ENCODE data around the gene AKR1B1.

AKR1B1 gene

DNA sequence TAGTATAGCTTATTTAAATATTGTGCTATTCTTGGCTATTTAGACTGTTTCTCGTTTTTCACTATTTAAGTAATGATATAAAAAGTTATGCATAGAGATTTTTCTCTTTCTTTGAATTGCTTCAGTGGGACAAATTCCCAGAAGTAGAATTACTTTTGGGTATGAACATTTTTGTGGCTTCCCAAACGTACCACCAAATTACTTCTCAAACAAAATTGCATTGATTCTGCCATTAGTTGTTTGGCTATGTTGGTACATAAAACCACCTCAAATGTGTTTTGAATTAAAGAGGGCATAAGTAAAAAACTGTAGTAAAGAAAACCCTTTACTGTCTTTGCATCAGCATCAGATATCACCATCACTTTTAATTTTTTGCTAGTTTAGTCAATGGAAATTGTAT lies 31.0 kb downstream of the AKR1B1 start:
- DNase-seq, result no peak
- H3K4me1 ChIP-seq (ENCODE audit: control insufficient read depth, insufficient read depth, low read length, poor library complexity, severe bottlenecking), result peaks cover 6% of the 10 kb centered on the region
- no peaks in the 10 kb centered on the region for H3K36me3 ChIP-seq (ENCODE audit: control insufficient read depth, insufficient read depth, low read length)
- no peaks in the 10 kb centered on the region for H3K27me3 ChIP-seq (replicated peaks; ENCODE audit: control insufficient read depth, insufficient read depth, low read length, poor library complexity, severe bottlenecking)
- H3K27ac ChIP-seq (ENCODE audit: insufficient read depth, low read length, poor library complexity, severe bottlenecking), result no peak overlapping the region
- no peaks in the 10 kb centered on the region for H3K9me3 ChIP-seq (ENCODE audit: control insufficient read depth, low read length)
- no peak overlapping the region for H3K4me3 ChIP-seq (ENCODE audit: insufficient read depth, low read depth, low read length, poor library complexity, severe bottlenecking)

DNA sequence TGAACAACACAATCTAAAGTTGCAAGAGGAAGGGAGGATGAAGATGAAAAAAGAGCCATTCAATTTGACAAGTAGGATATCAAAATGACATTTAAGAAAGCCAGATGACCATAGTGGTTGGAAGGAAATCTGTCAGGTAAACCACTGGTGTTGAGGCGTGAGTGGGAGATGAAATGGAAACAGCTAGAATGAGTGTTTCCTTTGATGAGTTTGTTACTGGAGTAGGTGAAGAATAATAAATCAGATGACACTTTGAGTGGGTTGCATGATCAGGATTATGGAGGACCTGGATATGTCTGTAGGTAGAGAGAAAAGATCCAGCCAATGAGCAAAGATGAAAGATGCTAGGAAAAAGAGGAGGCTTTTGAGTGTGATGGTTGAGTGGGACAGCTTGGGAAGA lies 33.1 kb downstream of the AKR1B1 start:
- H3K27ac ChIP-seq (ENCODE audit: insufficient read depth, low read length, poor library complexity, severe bottlenecking), result no peak overlapping the region
- H3K27me3 ChIP-seq (replicated peaks; ENCODE audit: control insufficient read depth, insufficient read depth, low read length, poor library complexity, severe bottlenecking), result no peaks in the 10 kb centered on the region
- no peak overlapping the region for H3K4me3 ChIP-seq (ENCODE audit: insufficient read depth, low read depth, low read length, poor library complexity, severe bottlenecking)
- DNase-seq, result no peak
- no peaks in the 10 kb centered on the region for H3K9me3 ChIP-seq (ENCODE audit: control insufficient read depth, low read length)
- H3K4me1 ChIP-seq (ENCODE audit: control insufficient read depth, insufficient read depth, low read length, poor library complexity, severe bottlenecking), result no peaks in the 10 kb centered on the region
- no peaks in the 10 kb centered on the region for H3K36me3 ChIP-seq (ENCODE audit: control insufficient read depth, insufficient read depth, low read length)

DNA sequence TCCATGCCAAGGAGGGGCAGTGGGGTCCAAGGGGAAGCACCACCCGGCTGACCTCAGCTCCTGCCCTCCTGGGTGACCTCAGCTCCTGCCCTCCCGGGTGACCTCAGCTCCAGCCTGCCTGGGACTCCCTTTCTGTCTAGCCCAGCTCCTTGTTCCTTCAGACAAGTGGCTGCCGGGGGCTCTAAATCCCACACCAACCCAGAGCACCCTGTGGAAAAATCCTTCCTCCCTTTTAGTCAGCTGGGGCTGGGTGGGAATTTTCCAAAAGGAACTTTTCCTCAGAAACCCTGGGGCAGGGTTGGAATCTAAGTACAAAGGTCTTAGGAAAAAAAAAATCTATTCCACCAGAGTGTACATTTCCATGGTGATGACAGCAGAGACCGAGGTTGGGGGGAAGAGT lies 36.3 kb downstream of the AKR1B1 start:
- no peaks in the 10 kb centered on the region for H3K4me1 ChIP-seq (ENCODE audit: control insufficient read depth, insufficient read depth, low read length, poor library complexity, severe bottlenecking)
- no peaks in the 10 kb centered on the region for H3K36me3 ChIP-seq (ENCODE audit: control insufficient read depth, insufficient read depth, low read length)
- no peak overlapping the region for H3K27ac ChIP-seq (ENCODE audit: insufficient read depth, low read length, poor library complexity, severe bottlenecking)
- DNase-seq, result no peak
- H3K9me3 ChIP-seq (ENCODE audit: control insufficient read depth, low read length), result no peaks in the 10 kb centered on the region
- H3K4me3 ChIP-seq (ENCODE audit: insufficient read depth, low read depth, low read length, poor library complexity, severe bottlenecking), result no peak overlapping the region
- H3K27me3 ChIP-seq (replicated peaks; ENCODE audit: control insufficient read depth, insufficient read depth, low read length, poor library complexity, severe bottlenecking), result no peaks in the 10 kb centered on the region

- Histone ChIP-seq H3K9me3 (ENCODE audit: control insufficient read depth, low read length) (no peaks in the 10 kb centered on the region), H3K36me3 (ENCODE audit: control insufficient read depth, insufficient read depth, low read length) (no peaks in the 10 kb centered on the region), H3K4me3 (ENCODE audit: insufficient read depth, low read depth, low read length, poor library complexity, severe bottlenecking) (no peak overlapping the region), H3K4me1 (ENCODE audit: control insufficient read depth, insufficient read depth, low read length, poor library complexity, severe bottlenecking) (no peaks in the 10 kb centered on the region), H3K27me3 (replicated peaks; ENCODE audit: control insufficient read depth, insufficient read depth, low read length, poor library complexity, severe bottlenecking) (no peaks in the 10 kb centered on the region), H3K27ac (ENCODE audit: insufficient read depth, low read length, poor library complexity, severe bottlenecking) (no peak overlapping the region)
- no peak for DNase-seq
These were observed 36.9 kb downstream of the AKR1B1 start for GRCh38 chr7:134422008-134422407.

DNA sequence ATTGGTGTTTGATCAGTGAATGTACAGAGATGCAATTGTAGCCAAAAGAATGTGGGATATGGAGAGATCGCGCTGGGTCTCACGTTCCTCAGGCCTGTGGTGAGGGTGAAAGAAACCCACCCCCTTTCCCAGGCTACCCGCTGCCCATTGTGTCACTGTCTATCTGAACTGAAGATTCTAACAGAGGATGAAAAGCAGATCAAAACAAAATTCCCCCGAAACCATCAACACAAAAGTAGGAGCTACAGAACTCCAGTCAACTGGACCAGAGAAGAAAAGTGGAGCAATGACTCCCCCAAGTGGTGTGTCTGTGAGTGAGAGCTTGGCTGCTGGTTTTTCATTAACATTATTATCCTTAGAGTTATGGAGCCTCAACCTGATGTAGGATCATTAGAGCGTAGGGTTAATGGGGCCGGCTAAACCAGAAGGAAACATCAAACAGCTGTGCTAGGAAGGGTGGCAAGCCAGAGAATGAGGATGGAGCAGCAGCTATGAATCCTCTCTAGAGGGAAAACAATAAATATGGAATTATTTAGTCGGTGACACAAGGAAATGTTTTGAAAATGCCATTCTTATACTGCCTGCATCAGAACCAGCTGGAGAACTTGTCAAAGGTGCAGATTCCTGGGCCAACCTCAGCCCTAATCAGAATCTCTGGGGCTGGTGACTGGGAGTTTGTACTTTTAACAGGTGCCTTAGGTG lies 38.3 kb downstream of the AKR1B1 start:
- no peaks in the 10 kb centered on the region for H3K36me3 ChIP-seq (ENCODE audit: control insufficient read depth, insufficient read depth, low read length)
- H3K27ac ChIP-seq (ENCODE audit: insufficient read depth, low read length, poor library complexity, severe bottlenecking), result no peak overlapping the region
- H3K4me1 ChIP-seq (ENCODE audit: control insufficient read depth, insufficient read depth, low read length, poor library complexity, severe bottlenecking), result no peaks in the 10 kb centered on the region
- no peaks in the 10 kb centered on the region for H3K27me3 ChIP-seq (replicated peaks; ENCODE audit: control insufficient read depth, insufficient read depth, low read length, poor library complexity, severe bottlenecking)
- no peaks in the 10 kb centered on the region for H3K9me3 ChIP-seq (ENCODE audit: control insufficient read depth, low read length)
- H3K4me3 ChIP-seq (ENCODE audit: insufficient read depth, low read depth, low read length, poor library complexity, severe bottlenecking), result no peak overlapping the region
- no peak for DNase-seq

- Histone ChIP-seq H3K9me3 (ENCODE audit: control insufficient read depth, low read length) (no peaks in the 10 kb centered on the region), H3K27ac (ENCODE audit: insufficient read depth, low read length, poor library complexity, severe bottlenecking) (no peak overlapping the region), H3K36me3 (ENCODE audit: control insufficient read depth, insufficient read depth, low read length) (no peaks in the 10 kb centered on the region), H3K4me3 (ENCODE audit: insufficient read depth, low read depth, low read length, poor library complexity, severe bottlenecking) (no peak overlapping the region), H3K27me3 (replicated peaks; ENCODE audit: control insufficient read depth, insufficient read depth, low read length, poor library complexity, severe bottlenecking) (no peaks in the 10 kb centered on the region), H3K4me1 (ENCODE audit: control insufficient read depth, insufficient read depth, low read length, poor library complexity, severe bottlenecking) (no peaks in the 10 kb centered on the region)
- DNase-seq, result no peak
These were observed 39.0 kb downstream of the AKR1B1 start for GRCh38 chr7:134419875-134420274.

DNA sequence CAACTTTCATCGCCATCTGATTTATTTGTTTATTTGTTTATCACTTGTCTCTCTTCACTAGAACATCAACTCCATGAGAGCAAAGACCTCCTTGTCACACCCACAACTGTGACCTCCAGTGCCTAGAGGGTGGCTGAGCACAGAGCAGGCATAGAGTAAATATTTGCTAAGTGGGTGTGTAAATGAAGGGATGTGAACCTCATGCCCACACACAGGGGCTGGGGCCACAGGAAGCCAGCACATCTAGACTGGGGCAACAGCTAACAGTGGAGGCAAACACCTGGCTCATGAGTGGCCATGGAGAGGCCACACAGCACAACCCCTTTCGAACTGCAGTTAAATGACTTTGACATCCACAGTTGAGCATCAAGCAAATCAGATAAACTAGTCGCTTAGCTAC lies 39.8 kb downstream of the AKR1B1 start:
- Histone ChIP-seq H3K27ac (ENCODE audit: insufficient read depth, low read length, poor library complexity, severe bottlenecking) (no peak overlapping the region), H3K4me3 (ENCODE audit: insufficient read depth, low read depth, low read length, poor library complexity, severe bottlenecking) (no peak overlapping the region), H3K4me1 (ENCODE audit: control insufficient read depth, insufficient read depth, low read length, poor library complexity, severe bottlenecking) (no peaks in the 10 kb centered on the region), H3K9me3 (ENCODE audit: control insufficient read depth, low read length) (no peaks in the 10 kb centered on the region), H3K36me3 (ENCODE audit: control insufficient read depth, insufficient read depth, low read length) (no peaks in the 10 kb centered on the region), H3K27me3 (replicated peaks; ENCODE audit: control insufficient read depth, insufficient read depth, low read length, poor library complexity, severe bottlenecking) (no peaks in the 10 kb centered on the region)
- DNase-seq, result no peak

DNA sequence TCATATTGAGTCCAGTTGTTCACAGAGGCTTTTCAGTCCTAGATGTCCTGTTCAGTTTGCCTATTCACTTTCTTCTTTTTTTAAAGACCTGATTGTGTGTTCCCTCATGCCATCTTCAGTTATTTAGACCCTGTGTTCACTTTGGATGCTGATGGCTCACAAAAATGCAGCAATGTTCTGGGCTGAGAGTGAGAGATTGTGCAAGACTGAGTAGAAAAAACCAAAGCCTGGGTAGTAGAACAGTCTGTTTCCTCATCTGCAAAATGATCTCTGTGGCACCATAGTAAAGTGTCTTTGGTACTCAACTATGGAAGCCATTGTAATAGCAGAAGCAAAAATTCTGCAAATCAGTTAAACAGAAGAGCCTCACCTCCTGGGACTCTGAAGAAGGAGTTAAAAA lies 43.2 kb downstream of the AKR1B1 start:
- Histone ChIP-seq H3K27ac (ENCODE audit: insufficient read depth, low read length, poor library complexity, severe bottlenecking) (no peak overlapping the region), H3K4me3 (ENCODE audit: insufficient read depth, low read depth, low read length, poor library complexity, severe bottlenecking) (no peak overlapping the region), H3K4me1 (ENCODE audit: control insufficient read depth, insufficient read depth, low read length, poor library complexity, severe bottlenecking) (no peaks in the 10 kb centered on the region), H3K36me3 (ENCODE audit: control insufficient read depth, insufficient read depth, low read length) (no peaks in the 10 kb centered on the region), H3K9me3 (ENCODE audit: control insufficient read depth, low read length) (no peaks in the 10 kb centered on the region), H3K27me3 (replicated peaks; ENCODE audit: control insufficient read depth, insufficient read depth, low read length, poor library complexity, severe bottlenecking) (no peaks in the 10 kb centered on the region)
- no peak for DNase-seq

- no peak overlapping the region for H3K4me3 ChIP-seq (ENCODE audit: insufficient read depth, low read depth, low read length, poor library complexity, severe bottlenecking)
- H3K27me3 ChIP-seq (replicated peaks; ENCODE audit: control insufficient read depth, insufficient read depth, low read length, poor library complexity, severe bottlenecking), result no peaks in the 10 kb centered on the region
- H3K9me3 ChIP-seq (ENCODE audit: control insufficient read depth, low read length), result no peaks in the 10 kb centered on the region
- no peaks in the 10 kb centered on the region for H3K4me1 ChIP-seq (ENCODE audit: control insufficient read depth, insufficient read depth, low read length, poor library complexity, severe bottlenecking)
- no peak for DNase-seq
- no peak overlapping the region for H3K27ac ChIP-seq (ENCODE audit: insufficient read depth, low read length, poor library complexity, severe bottlenecking)
- H3K36me3 ChIP-seq (ENCODE audit: control insufficient read depth, insufficient read depth, low read length), result no peaks in the 10 kb centered on the region
These were observed 44.8 kb downstream of the AKR1B1 start for GRCh38 chr7:134414109-134414508.

DNA sequence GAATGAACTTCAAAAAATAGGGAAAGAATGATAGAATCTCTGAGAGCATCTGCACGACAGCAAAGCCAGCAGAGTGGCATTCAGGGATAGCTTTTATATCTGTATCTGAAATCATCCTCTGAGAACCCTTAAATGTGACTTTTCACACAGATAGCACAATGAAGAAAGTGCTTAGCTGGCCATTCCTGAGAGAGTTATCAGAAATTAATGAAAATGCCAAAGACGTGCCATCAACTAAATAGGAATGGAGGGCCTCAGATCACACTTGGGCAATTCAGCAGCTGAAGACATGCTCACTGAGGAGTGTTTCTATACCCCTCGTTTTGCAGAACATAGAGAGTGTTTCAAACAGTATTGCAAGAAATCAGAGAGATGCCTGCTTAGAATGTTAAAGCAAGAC lies 51.6 kb downstream of the AKR1B1 start:
- H3K27ac ChIP-seq (ENCODE audit: insufficient read depth, low read length, poor library complexity, severe bottlenecking), result no peak overlapping the region
- H3K27me3 ChIP-seq (replicated peaks; ENCODE audit: control insufficient read depth, insufficient read depth, low read length, poor library complexity, severe bottlenecking), result no peaks in the 10 kb centered on the region
- no peaks in the 10 kb centered on the region for H3K9me3 ChIP-seq (ENCODE audit: control insufficient read depth, low read length)
- no peaks in the 10 kb centered on the region for H3K4me1 ChIP-seq (ENCODE audit: control insufficient read depth, insufficient read depth, low read length, poor library complexity, severe bottlenecking)
- no peaks in the 10 kb centered on the region for H3K36me3 ChIP-seq (ENCODE audit: control insufficient read depth, insufficient read depth, low read length)
- no peak for DNase-seq
- H3K4me3 ChIP-seq (ENCODE audit: insufficient read depth, low read depth, low read length, poor library complexity, severe bottlenecking), result no peak overlapping the region
